Measurements from ENCODE around the gene TASOR2.

The TASOR2 gene

DNA sequence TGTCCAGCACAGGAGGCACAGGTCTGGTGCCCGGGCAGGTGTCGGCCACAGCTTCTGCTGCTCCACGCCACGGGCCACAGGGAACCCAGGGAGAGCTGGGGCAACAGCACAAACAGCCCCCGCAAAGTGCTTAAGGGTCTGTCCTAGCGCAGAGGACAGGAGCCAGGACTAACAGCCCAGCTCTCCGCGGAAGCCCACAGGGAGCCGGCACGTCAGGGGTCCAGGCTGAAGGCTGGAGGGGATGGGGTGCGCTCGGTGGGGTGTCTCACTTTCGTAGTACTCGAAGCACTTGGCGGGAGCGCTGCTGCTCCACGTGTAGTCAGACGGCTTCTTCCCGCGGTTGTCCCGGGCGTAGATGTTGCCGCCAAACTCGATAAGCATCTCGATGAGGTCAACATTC is 43.1 kb upstream of the TASOR2 start:
- no peak for DNase-seq (ENCODE audit: low spot score)
- TF ChIP-seq CTCF (IDR thresholded peaks at IDR 0.05; ENCODE audit: extremely low read depth, missing control alignments), result no peak

DNA sequence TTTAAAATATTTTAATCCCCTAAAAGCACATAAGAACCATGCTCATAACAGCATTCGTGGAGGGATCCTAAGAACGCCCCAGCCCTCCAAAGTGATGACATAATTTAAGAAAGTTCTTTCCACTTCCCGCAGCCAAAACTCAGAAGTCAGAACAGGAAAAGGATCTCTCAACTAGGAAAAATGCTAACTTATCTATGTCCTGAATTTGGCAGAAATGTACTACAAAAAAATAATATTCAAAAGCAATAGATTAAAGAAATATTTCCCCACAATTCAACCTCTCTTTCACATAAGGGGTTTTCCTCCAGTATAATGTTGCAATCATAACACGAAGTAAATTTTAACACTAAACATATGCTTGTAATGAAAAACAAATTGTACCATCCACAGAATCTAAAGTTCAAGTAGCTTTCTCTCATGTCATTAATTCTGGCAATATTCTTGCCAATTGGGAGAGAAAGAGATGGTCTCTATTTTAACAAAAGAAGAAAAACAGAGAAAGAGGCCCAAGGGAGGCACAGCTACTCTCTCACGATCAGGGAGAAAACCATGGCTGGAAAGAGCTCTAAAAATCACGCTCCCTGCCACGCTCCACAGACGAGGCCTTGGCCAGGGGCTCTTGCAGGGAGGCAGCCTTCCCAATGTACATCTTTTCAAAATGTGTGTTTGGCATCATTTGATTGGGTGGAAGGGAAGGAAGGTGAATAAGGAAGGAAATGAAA is 41.1 kb upstream of the TASOR2 start:
- TF ChIP-seq CTCF (IDR thresholded peaks at IDR 0.05; ENCODE audit: extremely low read depth, missing control alignments), result no peak
- no peak for DNase-seq (ENCODE audit: low spot score)

GRCh38 chr10:5644930-5645329 is 39.7 kb upstream of the TASOR2 start:
- no peak for DNase-seq (ENCODE audit: low spot score)
- TF ChIP-seq CTCF (IDR thresholded peaks at IDR 0.05; ENCODE audit: extremely low read depth, missing control alignments), result no peak

DNA sequence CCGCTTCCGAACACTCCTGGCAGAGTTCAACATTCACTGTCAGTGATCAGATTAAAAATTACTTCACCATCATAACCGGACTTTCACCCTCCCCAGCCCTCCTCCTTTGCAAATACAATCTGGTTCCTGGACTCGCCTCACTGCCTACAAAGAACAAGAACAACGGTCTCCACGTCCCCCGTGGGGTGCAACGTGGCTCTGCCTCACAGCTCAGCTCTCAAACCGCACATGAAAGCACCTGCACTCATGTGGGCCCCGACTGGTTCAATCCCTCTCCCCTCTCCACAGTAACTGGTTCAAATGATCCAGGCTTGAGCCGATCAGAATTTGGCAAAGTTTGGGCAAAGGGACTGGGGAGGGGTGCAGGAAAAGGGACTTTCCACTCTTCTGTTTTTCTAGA is 39.3 kb upstream of the TASOR2 start:
- peak; percentile 59 for DNase-seq (ENCODE audit: low spot score)
- no peak for TF ChIP-seq CTCF (IDR thresholded peaks at IDR 0.05; ENCODE audit: extremely low read depth, missing control alignments)

DNA sequence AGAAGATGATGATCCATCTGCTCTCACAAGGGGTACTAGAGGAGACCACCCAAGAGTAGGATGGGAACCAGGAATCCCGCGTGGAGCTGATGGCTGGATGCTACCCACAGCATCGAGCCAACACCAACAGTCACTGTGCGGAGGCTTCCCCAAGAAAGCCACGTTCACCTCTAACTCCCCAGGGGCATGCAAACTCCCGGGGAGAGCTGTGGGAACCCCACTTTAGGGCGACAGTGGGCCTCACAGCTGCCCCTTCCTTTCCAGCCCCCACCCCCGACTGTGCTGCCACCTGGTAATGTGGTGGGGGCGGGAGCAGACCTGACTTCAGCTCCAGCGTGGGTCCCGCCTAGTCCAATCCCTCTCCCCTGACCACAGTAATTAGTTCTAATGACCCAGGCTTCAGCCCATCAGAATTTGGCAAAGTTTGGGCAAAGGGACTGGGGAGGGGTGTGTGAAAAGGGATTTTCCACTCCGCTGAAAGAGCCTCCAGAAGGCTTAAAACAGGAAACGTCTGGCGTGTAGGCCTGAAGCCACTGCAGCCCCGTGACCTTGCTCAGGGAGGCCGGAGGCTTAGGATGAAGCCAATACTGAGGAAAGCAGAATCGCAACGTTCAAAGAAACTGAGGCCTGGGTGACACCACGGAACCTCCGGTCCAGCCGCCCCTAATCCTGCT is 38.6 kb upstream of the TASOR2 start:
- no peak for DNase-seq (ENCODE audit: low spot score)
- TF ChIP-seq CTCF (IDR thresholded peaks at IDR 0.05; ENCODE audit: extremely low read depth, missing control alignments), result no peak

- no peak for TF ChIP-seq CTCF (IDR thresholded peaks at IDR 0.05; ENCODE audit: extremely low read depth, missing control alignments)
- DNase-seq (ENCODE audit: low spot score), result no peak
Measured at GRCh38 chr10:5647507-5648240, 37.0 kb upstream of the TASOR2 start.

Measured in GM20000 (cell line).